Effector CD4-positive, alpha-beta T cell (primary cell): Measurements from ENCODE around the gene PNKD.

Experiments
- DNase-seq: peaks from one replicate; pipeline ENCODE4 v3.0.0-alpha.2; 2020

PNKD gene

DNA sequence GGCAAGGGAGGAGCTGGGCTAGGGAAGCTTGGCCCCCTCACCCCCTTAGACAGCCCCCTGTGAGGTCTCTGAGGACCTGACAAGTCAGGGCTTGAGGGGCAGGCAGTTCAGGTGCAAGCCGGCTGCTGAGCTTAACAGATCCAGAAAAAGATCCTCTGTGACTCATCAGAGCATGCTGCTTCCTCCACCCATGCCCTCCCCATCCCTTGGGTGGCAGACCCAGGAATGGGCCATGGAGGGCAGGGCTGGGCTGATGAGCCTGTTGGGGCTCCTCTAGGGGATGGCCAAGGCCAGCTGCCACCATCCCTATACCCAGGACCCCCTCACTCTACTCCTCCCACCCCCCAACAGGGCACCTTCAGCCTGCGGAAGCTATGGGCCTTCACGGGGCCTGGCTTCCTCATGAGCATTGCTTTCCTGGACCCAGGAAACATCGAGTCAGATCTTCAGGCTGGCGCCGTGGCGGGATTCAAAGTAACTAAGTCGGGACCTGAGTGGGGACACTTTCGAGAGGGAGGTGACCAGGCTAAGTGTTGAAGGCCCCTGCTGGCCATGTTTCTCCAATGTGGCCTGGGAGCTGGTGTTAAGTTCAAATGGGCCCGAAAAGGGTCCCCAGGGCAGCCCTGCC lies 113.7 kb downstream of the PNKD start:
- DNase-seq, result no peak

DNA sequence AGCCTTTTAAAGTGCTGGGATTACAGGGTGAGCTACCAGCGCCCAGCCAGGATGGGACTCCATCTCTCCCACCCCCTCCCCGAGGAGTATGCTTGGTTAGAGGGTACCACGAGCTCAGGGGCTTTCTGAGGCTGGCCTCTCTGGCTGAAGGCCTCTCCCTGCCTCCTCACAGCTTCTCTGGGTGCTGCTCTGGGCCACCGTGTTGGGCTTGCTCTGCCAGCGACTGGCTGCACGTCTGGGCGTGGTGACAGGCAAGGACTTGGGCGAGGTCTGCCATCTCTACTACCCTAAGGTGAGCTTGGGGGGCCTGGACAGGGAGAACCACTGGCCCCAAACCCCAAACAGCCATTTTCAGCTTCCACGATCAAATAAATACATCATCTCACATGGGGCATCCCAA lies 114.7 kb downstream of the PNKD start:
- DNase-seq, result no peak

- DNase-seq, result no peak
These were observed 116.4 kb downstream of the PNKD start for GRCh38 chr2:218386505-218387368.

- no peak for DNase-seq
These were observed 117.3 kb downstream of the PNKD start for GRCh38 chr2:218387369-218388194.

- no peak for DNase-seq
These were observed 119.2 kb downstream of the PNKD start for GRCh38 chr2:218389333-218390150.

- no peak for DNase-seq
These were observed 120.9 kb downstream of the PNKD start for GRCh38 chr2:218391202-218391601.

DNA sequence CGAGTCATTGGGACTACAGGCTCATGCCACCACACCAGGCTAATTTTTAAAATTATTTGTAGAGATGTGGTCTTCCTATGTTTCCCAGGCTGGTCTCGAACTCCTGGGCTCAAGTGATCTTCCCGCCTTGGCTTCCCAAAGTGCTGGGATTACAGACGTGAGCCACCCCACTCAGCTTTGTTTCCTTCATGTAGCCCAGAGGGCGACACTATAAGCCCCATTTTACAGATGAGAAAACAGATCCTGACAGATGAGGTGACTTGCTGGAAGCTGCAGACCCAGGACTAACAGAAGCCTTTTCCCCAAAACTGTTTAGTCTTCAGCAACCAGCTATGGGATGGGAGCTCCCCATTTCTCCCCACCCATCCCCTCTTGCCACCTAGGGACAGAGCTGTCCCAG lies 122.1 kb downstream of the PNKD start:
- no peak for DNase-seq

- DNase-seq, result no peak
These were observed 122.7 kb downstream of the PNKD start for GRCh38 chr2:218392891-218393462.

DNA sequence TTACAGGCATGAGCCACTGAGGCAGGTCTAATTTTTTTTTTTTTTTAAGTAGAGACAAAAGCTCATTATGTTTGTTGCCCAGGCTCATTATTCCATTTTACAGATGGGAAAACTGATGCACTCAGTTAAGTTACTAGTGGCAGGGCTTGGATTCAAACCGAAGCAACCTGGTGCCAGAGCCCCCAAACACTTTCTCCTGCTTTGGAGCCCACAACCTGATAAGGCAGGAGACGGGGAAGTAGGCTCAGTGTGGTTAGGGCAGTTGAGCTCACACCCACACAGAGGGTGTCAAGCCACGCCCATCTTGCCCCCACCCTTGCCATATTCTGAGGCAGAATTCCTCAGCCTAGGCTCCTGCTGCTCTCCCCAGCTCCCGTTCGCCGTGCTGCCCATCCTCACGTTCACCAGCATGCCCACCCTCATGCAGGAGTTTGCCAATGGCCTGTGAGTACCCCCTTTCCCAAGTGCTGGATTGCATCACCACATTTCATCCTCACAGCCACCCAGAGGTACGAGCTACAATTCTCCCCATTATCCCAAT lies 123.5 kb downstream of the PNKD start:
- no peak for DNase-seq

DNA sequence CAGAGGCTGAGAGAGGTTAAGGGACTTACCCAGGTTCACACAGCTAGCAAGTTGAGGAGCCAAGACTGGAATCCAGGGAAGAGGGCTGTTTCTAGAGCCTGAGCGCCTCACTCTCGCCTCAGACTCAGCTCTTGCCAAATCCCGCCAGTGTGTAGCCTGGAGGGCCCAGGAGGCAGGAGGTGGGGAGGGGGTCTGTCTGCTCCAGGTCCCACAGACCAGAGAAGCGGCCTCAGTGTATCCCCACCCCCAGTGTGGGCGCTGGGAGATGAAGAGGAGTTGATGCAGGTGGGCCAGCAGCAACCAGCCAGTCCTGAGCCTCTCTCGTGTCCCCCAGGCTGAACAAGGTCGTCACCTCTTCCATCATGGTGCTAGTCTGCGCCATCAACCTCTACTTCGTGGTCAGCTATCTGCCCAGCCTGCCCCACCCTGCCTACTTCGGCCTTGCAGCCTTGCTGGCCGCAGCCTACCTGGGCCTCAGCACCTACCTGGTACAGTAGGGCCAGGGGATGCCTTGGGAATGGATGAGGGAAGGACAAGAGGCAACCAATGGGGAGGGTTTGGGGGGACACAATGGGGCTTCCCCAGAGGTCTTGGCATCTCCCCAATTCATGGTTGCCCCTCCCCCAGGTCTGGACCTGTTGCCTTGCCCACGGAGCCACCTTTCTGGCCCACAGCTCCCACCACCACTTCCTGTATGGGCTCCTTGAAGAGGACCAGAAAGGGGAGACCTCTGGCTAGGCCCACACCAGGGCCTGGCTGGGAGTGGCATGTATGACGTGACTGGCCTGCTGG lies 124.2 kb downstream of the PNKD start:
- no peak for DNase-seq

DNA sequence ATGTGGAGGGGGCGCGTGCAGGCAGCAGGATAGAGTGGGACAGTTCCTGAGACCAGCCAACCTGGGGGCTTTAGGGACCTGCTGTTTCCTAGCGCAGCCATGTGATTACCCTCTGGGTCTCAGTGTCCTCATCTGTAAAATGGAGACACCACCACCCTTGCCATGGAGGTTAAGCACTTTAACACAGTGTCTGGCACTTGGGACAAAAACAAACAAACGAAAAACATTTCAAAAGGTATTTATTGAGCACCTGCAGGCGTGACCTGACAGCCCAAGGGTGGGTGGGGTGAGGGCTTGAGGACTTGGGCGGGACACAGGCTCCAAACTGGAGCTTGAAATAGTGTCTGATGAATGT lies 124.7 kb downstream of the PNKD start:
- DNase-seq, result no peak

- no peak for DNase-seq
These were observed 125.1 kb downstream of the PNKD start for GRCh38 chr2:218395456-218395825.

GRCh38 chr2:218395826-218396687 lies 125.7 kb downstream of the PNKD start:
- peak; percentile 89 for DNase-seq
